Hepatic stellate cell (primary cell): ENCODE measurements around the gene SOBP.

Experiments
- DNase-seq: peaks from one replicate; pipeline ENCODE4 v3.0.0; 2011; ENCODE audit warnings: low spot score

SOBP gene

GRCh38 chr6:107639511-107639910 is 149.6 kb downstream of the SOBP start:
- no peak for DNase-seq

GRCh38 chr6:107641071-107641470 is 151.2 kb downstream of the SOBP start:
- DNase-seq = no peak

- DNase-seq = no peak
These were observed 151.6 kb downstream of the SOBP start for GRCh38 chr6:107641500-107641941.

- no peak for DNase-seq
These were observed 152.4 kb downstream of the SOBP start for GRCh38 chr6:107642095-107642860.

- DNase-seq = no peak
These were observed 153.0 kb downstream of the SOBP start for GRCh38 chr6:107642861-107643328.

- no peak for DNase-seq
These were observed 154.6 kb downstream of the SOBP start for GRCh38 chr6:107644513-107644912.

- DNase-seq = no peak
These were observed 155.8 kb downstream of the SOBP start for GRCh38 chr6:107645740-107646139.

GRCh38 chr6:107646176-107646575 is 156.3 kb downstream of the SOBP start:
- peak; percentile 21 for DNase-seq

- DNase-seq = no peak
These were observed 157.0 kb downstream of the SOBP start for GRCh38 chr6:107646776-107647438.

GRCh38 chr6:107647439-107647948 is 157.6 kb downstream of the SOBP start:
- DNase-seq = no peak

GRCh38 chr6:107648983-107649382 is 159.1 kb downstream of the SOBP start:
- no peak for DNase-seq

- no peak for DNase-seq
These were observed 162.7 kb downstream of the SOBP start for GRCh38 chr6:107652526-107653182.

- no peak for DNase-seq
These were observed 163.3 kb downstream of the SOBP start for GRCh38 chr6:107653183-107653580.

- DNase-seq = no peak
These were observed 164.0 kb downstream of the SOBP start for GRCh38 chr6:107653861-107654394.

- no peak for DNase-seq
These were observed 164.8 kb downstream of the SOBP start for GRCh38 chr6:107654764-107655163.

GRCh38 chr6:107655245-107655644 is 165.3 kb downstream of the SOBP start:
- no peak for DNase-seq

- DNase-seq = no peak
These were observed 165.9 kb downstream of the SOBP start for GRCh38 chr6:107655864-107656263.

- DNase-seq = no peak
These were observed 166.5 kb downstream of the SOBP start for GRCh38 chr6:107656401-107656800.

- DNase-seq = no peak
These were observed 167.0 kb downstream of the SOBP start for GRCh38 chr6:107656883-107657282.

GRCh38 chr6:107657373-107657754 is 167.4 kb downstream of the SOBP start:
- no peak for DNase-seq

GRCh38 chr6:107657755-107658461 is 168.0 kb downstream of the SOBP start:
- peak; percentile 80 for DNase-seq
